ENCODE measurements around the gene KRT8.

KRT8 gene

GRCh38 chr12:52910248-52910883 lies 5.5 kb upstream of the KRT8 start:
- DNase-seq (ENCODE audit: low read depth) = no peak
- TF ChIP-seq CTCF (conservative IDR thresholded peaks at IDR 0.05; ENCODE audit: control insufficient read depth, insufficient read depth, low read depth, low read length) = no peak

DNA sequence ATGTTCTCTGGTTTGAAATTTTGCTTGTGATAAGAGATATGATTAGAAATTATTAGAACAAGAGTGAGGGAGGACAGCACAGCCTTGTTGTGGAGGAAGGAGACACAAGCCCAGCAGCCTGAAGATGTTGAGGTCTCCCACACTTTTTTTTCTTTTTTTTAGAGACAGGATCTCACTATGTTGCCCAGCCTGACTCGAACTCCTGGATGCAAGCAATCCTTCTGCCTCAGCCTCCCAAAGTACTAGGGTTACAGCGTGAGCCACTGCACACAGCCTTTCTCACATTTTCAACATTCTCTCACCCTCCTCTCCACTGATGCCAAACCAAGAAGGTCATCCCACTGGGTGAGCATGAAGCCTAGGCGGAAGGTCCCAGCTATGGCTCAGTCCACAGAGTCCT lies 4.9 kb upstream of the KRT8 start:
- no peak overlapping the region for H3K4me3 ChIP-seq (ENCODE audit: control insufficient read depth, low read depth, low read length)
- no peak for TF ChIP-seq CTCF (conservative IDR thresholded peaks at IDR 0.05; ENCODE audit: control insufficient read depth, insufficient read depth, low read depth, low read length)
- no peak for DNase-seq (ENCODE audit: low read depth)

More at GRCh38 chr12:52910248-52910883, 5.5 kb upstream of the KRT8 start:
- H3K4me3 ChIP-seq (ENCODE audit: control insufficient read depth, low read depth, low read length) = no peak overlapping the region

DNA sequence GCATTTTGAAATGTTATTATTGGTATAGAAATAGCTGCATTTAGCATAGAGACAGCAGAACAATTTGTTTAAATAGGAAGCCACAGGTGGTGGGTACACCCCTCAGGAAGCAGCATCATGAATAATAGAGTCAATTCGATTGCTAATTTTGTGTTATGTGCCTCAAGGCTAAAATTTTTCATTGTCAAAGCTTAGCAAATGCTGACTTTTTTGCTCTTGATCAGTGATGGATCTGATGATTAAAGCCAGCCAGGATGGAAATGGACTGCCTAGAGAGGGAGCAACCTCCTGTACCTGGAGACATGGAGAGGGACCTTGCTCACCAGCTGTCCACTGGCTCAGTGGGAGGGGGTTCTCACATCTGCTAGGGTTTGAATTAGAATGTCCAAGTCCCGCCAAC lies 4.5 kb upstream of the KRT8 start:
- H3K4me3 ChIP-seq (ENCODE audit: control insufficient read depth, low read depth, low read length) = no peak overlapping the region
- no peak for DNase-seq (ENCODE audit: low read depth)
- no peak for TF ChIP-seq CTCF (conservative IDR thresholded peaks at IDR 0.05; ENCODE audit: control insufficient read depth, insufficient read depth, low read depth, low read length)

DNA sequence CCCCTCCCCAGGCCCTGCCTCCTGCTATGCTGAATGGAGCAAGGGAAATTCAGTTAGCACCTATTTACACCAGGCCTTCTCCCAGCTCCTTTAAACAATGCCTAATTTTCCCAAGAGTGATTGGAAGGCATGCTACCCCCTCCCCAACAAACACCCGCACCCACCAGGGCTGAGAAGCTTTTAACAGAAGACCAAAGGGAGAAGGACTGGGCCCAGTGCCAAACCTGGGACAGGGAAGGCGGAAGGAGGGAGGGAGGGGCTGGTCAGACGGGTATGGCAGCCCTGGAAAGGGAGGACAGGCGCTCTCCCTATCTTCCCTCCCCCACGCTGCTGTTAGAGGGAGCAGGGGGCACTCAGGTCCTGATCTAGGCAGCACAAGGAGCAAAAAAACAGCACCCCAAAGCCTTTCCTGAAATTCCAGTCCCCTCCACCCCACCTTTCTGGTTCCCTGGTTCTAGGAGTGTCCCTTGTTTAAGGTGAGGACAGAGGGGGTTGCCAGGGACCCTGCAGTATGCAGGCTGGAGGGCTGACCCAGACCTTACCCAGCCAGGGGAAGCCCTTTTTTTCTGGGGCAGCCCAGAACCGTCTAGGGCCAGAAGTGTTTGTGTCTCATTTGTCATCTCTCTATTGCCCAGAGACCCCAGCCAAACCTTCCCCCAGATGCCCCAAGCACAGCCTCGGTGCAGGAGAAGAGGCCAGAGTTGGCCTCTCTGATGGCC lies 2.4 kb upstream of the KRT8 start:
- no peak for DNase-seq (ENCODE audit: low read depth)
- TF ChIP-seq CTCF (conservative IDR thresholded peaks at IDR 0.05; ENCODE audit: control insufficient read depth, insufficient read depth, low read depth, low read length) = no peak
- no peak overlapping the region for H3K4me3 ChIP-seq (ENCODE audit: control insufficient read depth, low read depth, low read length)

- H3K4me3 ChIP-seq (ENCODE audit: control insufficient read depth, low read depth, low read length) = no peak overlapping the region
- DNase-seq (ENCODE audit: low read depth) = no peak
- TF ChIP-seq CTCF (conservative IDR thresholded peaks at IDR 0.05; ENCODE audit: control insufficient read depth, insufficient read depth, low read depth, low read length) = no peak
Measured at GRCh38 chr12:52906191-52906601, 1.3 kb upstream of the KRT8 start.

GRCh38 chr12:52903855-52904508 lies 894 bp downstream of the KRT8 start:
- no peak for TF ChIP-seq CTCF (conservative IDR thresholded peaks at IDR 0.05; ENCODE audit: control insufficient read depth, insufficient read depth, low read depth, low read length)
- peak; percentile 23 for DNase-seq (ENCODE audit: low read depth)
- H3K4me3 ChIP-seq (ENCODE audit: control insufficient read depth, low read depth, low read length) = no peak overlapping the region

Measured in fibroblast of mammary gland (primary cell).